Mammary microvascular endothelial cell (primary cell): Measurements from ENCODE around the gene GNB1L. TPM values are rescaled to one million over a fixed set of nuclear protein-coding genes. Genes with fewer than 3 reads are reported as not detected.

Experiments
- total RNA-seq: library from RNA; depleted of rRNA; stranded (reverse); fragments of >200 nt; gene quantifications from 2 replicates; pipeline ENCODE4 v1.2.3, GENCODE V29; 2015

GNB1L gene
- total RNA-seq = 10.6 and 11.7 TPM in 2 replicates

GRCh38 chr22:19854778-19855503 is at the start of gene GNB1L, which contains the start of gene RTL10:
GNB1L (minus strand) TSS chr22:19854874; CDS start chr22:19821355, 33,519 bp downstream.
RTL10 (minus strand) TSS chr22:19854874; CDS start chr22:19852261, 2,613 bp downstream.

DNA sequence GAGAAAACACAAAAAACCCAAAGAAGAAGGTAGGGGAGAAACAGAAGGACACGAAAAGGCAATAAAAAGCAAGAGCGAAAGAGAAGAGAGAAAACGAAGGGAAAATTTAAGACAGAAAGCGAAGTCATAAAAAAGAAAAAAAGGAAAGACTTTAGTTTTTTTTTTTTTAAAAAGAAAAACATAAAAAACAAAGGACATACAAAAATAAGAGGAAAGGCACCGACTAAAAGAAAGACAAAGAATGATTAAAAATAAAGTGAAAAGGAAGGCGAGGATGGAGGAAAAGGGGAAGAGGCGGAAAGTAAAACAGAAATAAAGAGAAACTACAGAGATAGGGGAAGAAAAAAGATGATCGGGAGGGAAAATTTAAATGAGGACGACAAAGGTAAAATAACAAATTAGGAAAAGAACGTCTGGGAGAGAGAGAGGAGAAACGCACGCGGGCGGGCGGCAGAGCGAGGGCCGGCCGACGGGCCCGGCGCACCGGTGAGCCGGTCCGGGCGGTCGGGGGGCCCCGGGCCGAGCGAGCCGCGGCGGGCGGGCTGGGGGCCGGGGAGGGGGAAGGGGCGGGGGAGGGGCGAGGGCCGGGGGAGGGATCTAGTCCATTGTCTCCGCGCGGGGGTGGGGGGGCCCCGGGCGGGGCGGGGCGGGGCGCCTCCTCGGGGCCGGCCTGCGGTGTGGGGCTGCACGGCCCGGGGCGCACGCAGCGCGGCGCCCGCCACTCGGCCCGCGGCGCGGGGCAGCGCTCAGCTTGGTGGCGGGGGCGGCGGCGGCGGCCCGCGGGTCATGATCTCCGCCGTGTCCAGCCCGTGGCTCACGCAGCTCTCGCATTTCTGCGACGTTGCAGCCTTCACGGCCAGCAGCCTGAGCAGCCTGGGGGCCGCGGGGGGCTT is 94.4 kb downstream of the GNB1L start, which contains the start of gene TBX1:
TSS of gene TBX1 (plus strand) at position 721 of the 893 bp plus-strand sequence. CDS start at position 787, 66 bp downstream.

Other genes starting within 250 kb of the GNB1L start
- gene SEPTIN5, start 140.4 kb downstream of the GNB1L start, total RNA-seq = 7.9 and 8.7 TPM in 2 replicates
- 1.0 and 3.7 TPM in 2 replicates for gene GP1BB, start 131.3 kb downstream of the GNB1L start, total RNA-seq
- gene TBX1, start 94.1 kb downstream of the GNB1L start, total RNA-seq = 12.3 and 14.5 TPM in 2 replicates
- gene RTL10, start within 50 bp of the GNB1L start, total RNA-seq = 20.7 and 23.7 TPM in 2 replicates
- gene COMT, start 86.9 kb upstream of the GNB1L start, total RNA-seq = 415 and 461 TPM in 2 replicates
- gene TXNRD2, start 86.9 kb upstream of the GNB1L start, total RNA-seq = 83.2 and 83.9 TPM in 2 replicates
- gene ARVCF, start 161.9 kb upstream of the GNB1L start, total RNA-seq = 91.8 and 101 TPM in 2 replicates
- 29.2 and 37.5 TPM in 2 replicates for gene TANGO2, start 166.2 kb upstream of the GNB1L start, total RNA-seq
- 18.3 and 19.0 TPM in 2 replicates for gene DGCR8, start 225.4 kb upstream of the GNB1L start, total RNA-seq